Panc1 (cell line): ENCODE results near the gene TGFB2. TPM values are rescaled to one million over a fixed set of nuclear protein-coding genes. Genes with fewer than 3 reads are reported as not detected.

Experiments
- ATAC-seq: fragments of 200-7000 bp; cut with Tn5 transposase; 2 replicates; pipeline ENCODE4 v1.9.1; 2020; ENCODE audit warnings: mild to moderate bottlenecking, moderate library complexity
- BruUV-seq: library from RNA; stranded (reverse); fragments of 400-500 nt; replicated peaks from 2 replicates; lab custom pipeline; 2021; lab: Mats Ljungman, UMichigan
- CTCF ChIA-PET: fragments of 300-600 bp; sonication (Branson Sonifier 250); formaldehyde crosslinking; loops from one replicate; lab custom pipeline; 2022; ENCODE audit warnings: antibody characterized with exemption; lab: Charles Lee
- POLR2A ChIA-PET: fragments of 300-600 bp; sonication (Branson Sonifier 250); formaldehyde crosslinking; loops from one replicate; lab custom pipeline; 2022; ENCODE audit warnings: antibody characterized with exemption; lab: Charles Lee
- DNase-seq: peaks from one replicate; pipeline ENCODE4 v3.0.0-alpha.2; 2010; ENCODE audit warnings: low read depth, low spot score
- H3K27ac ChIP-seq: 2 replicates; pipeline ENCODE4 v1.5.1; 2011; ENCODE audit warnings: mild to moderate bottlenecking, low read length, inconsistent platforms
- H3K27me3 ChIP-seq: fragments of 200-500 bp; sonication (Bioruptor generic); 2 replicates; pipeline ENCODE4 v1.6.0; 2014; ENCODE audit warnings: low read length, inconsistent platforms; ENCODE audit not compliant: control insufficient read depth, insufficient read depth
- H3K36me3 ChIP-seq: fragments of 200-500 bp; sonication (Bioruptor generic); 2 replicates; pipeline ENCODE4 v1.5.1; 2014; ENCODE audit warnings: inconsistent platforms, mild to moderate bottlenecking, low read length, moderate library complexity; ENCODE audit not compliant: control insufficient read depth, insufficient read depth
- H3K4me1 ChIP-seq: 2 replicates; pipeline ENCODE4 v1.5.1; 2011; ENCODE audit warnings: inconsistent platforms, mild to moderate bottlenecking, low read length, moderate library complexity; ENCODE audit not compliant: control insufficient read depth, insufficient read depth
- H3K4me3 ChIP-seq, 2 experiments: 2 replicates each; pipeline ENCODE4 v1.5.1; 2011 to 2012; ENCODE audit warnings: low read depth in 2 of 2, low read length in 2 of 2, mild to moderate bottlenecking in 2 of 2, inconsistent platforms in 1 of 2, moderate library complexity in 1 of 2
- H3K9me3 ChIP-seq: fragments of 200-500 bp; sonication (Bioruptor generic); 2 replicates; pipeline ENCODE4 v1.5.1; 2014; ENCODE audit warnings: low read depth, mild to moderate bottlenecking, inconsistent platforms, low read length, moderate library complexity; ENCODE audit not compliant: control insufficient read depth, insufficient read depth
- CTCF ChIP-seq: fragments of 450-650 bp; IDR thresholded peaks from 2 replicates; pipeline ENCODE4 v1.5.1; 2017; ENCODE audit warnings: mild to moderate bottlenecking
- POLR2AphosphoS5 ChIP-seq: IDR thresholded peaks from 2 replicates; pipeline ENCODE4 v1.6.1; 2012; ENCODE audit warnings: mild to moderate bottlenecking, low read depth, low read length, moderate library complexity
- REST ChIP-seq, 2 experiments: IDR thresholded peaks; 2 replicates each; pipeline ENCODE4 v1.6.1; 2011 to 2012; ENCODE audit warnings: low read depth in 2 of 2, control low read depth in 1 of 2, low read length in 1 of 2, mild to moderate bottlenecking in 1 of 2, moderate library complexity in 1 of 2; ENCODE audit not compliant: insufficient read depth in 1 of 2
- SIN3A ChIP-seq: IDR thresholded peaks from 2 replicates; pipeline ENCODE4 v1.6.1; 2012; ENCODE audit warnings: low read depth, mild to moderate bottlenecking, low read length, moderate library complexity, borderline replicate concordance; ENCODE audit not compliant: insufficient read depth
- TCF7L2 ChIP-seq: IDR thresholded peaks from 2 replicates; pipeline ENCODE4 v1.6.1; 2011; ENCODE audit warnings: mild to moderate bottlenecking, low read depth, low read length, inconsistent platforms
- in situ Hi-C: cut with HindIII; loops from 2 replicates; pipeline ENCODE4 v1.10.0; 2016; ENCODE audit warnings: low sequenced_read_pairs, low pct_unique_long_range_greater_than_20kb
- intact Hi-C: fragments of 100-400 bp; cut with micrococcal nuclease; formaldehyde crosslinking; loops from one replicate; pipeline ENCODE4 v1.10.0; 2022; ENCODE audit not compliant: unreplicated experiment
- total RNA-seq: library from RNA; stranded (reverse); gene quantifications from one replicate; pipeline ENCODE4 v1.2.1, GENCODE V29; 2021; ENCODE audit not compliant: unreplicated experiment

TGFB2 gene
- total RNA-seq, 1 experiment from 2014 or later = 58.9 TPM

GRCh38 chr1:218403300-218403699, 58.2 kb downstream of the TGFB2 start:
- H3K27me3 ChIP-seq = no peaks in the 10 kb centered on the region
- no peak for ATAC-seq
- BruUV-seq = no TSS peak
- TF ChIP-seq POLR2AphosphoS5 (no peak), TCF7L2 (no peak), SIN3A (no peak), CTCF (no peak), REST (IDR thresholded peaks at IDR 0.05; ENCODE audit: insufficient read depth in 1 of 2, low read depth in 2 of 2, low read length in 1 of 2) (no peak)
- peaks cover 17% of the 10 kb centered on the region for H3K4me1 ChIP-seq
- H3K4me3 ChIP-seq = no peak overlapping the region
- ChIA-PET POLR2A (no interaction called here), CTCF (no interaction called here)
- intact Hi-C loops (no loop called here), in situ Hi-C loops (no loop called here)
- H3K36me3 ChIP-seq = no peaks in the 10 kb centered on the region
- H3K27ac ChIP-seq = peak overlapping the region; percentile 78; the same call in 1 of the 2 replicates
- no peak for DNase-seq
- peaks cover 3% of the 10 kb centered on the region; the same call in 1 of the 2 replicates for H3K9me3 ChIP-seq

GRCh38 chr1:218407630-218408029, 62.5 kb downstream of the TGFB2 start:
- ChIA-PET POLR2A (no interaction called here), CTCF (no interaction called here)
- H3K36me3 ChIP-seq = peaks cover 2% of the 10 kb centered on the region; the same call in 1 of the 2 replicates
- H3K4me1 ChIP-seq = peaks cover 12% of the 10 kb centered on the region
- H3K4me3 ChIP-seq = no peak overlapping the region
- BruUV-seq = no TSS peak
- no peak for TF ChIP-seq TCF7L2
- intact Hi-C loops = no loop called here
- DNase-seq = no peak
- in situ Hi-C loops = no loop called here
- H3K27ac ChIP-seq = no peak overlapping the region
- ATAC-seq = no peak
- H3K27me3 ChIP-seq = no peaks in the 10 kb centered on the region
- H3K9me3 ChIP-seq = no peaks in the 10 kb centered on the region

GRCh38 chr1:218408135-218408534, 63.0 kb downstream of the TGFB2 start:
- POLR2A ChIA-PET = no interaction called here

More at GRCh38 chr1:218408135-218408534, 63.0 kb downstream of the TGFB2 start:
- BruUV-seq = no TSS peak
- in situ Hi-C loops (no loop called here), intact Hi-C loops (no loop called here)
- Histone ChIP-seq H3K4me3 (no peak overlapping the region), H3K4me1 (peaks cover 7% of the 10 kb centered on the region; the same call in 1 of the 2 replicates), H3K27me3 (no peaks in the 10 kb centered on the region), H3K36me3 (peaks cover 2% of the 10 kb centered on the region; the same call in 1 of the 2 replicates), H3K9me3 (no peaks in the 10 kb centered on the region), H3K27ac (peak overlapping the region; percentile 30; the same call in 1 of the 2 replicates)
- DNase-seq = no peak
- ATAC-seq = no peak
- no peak for TF ChIP-seq REST (IDR thresholded peaks at IDR 0.05; ENCODE audit: insufficient read depth in 1 of 2, low read depth in 2 of 2, low read length in 1 of 2)
- CTCF ChIA-PET = no interaction called here
